T-helper 1 cell treated with Interleukin-12 subunit alpha and Interleukin-12 subunit beta and Interleukin-4 antibody, amounts not matched to agents 30 μg/mL and 1 μg/mL, for 36 hours (primary cell): Measurements from ENCODE around the gene MACROD1.

ENCODE experiments used
- H3K27ac Mint-ChIP-seq: one replicate; pipeline ENCODE4 v1.8.0; 2021; ENCODE audit warnings: mild to moderate bottlenecking, mixed read lengths
- H3K27me3 Mint-ChIP-seq: one replicate; pipeline ENCODE4 v1.8.0; 2021; ENCODE audit warnings: low read depth, mixed read lengths
- H3K36me3 Mint-ChIP-seq: one replicate; pipeline ENCODE4 v1.8.0; 2021; ENCODE audit warnings: low read depth, mixed read lengths
- H3K4me1 Mint-ChIP-seq: one replicate; pipeline ENCODE4 v1.8.0; 2021; ENCODE audit warnings: low read depth, mixed read lengths
- H3K4me3 Mint-ChIP-seq: one replicate; pipeline ENCODE4 v1.8.0; 2021; ENCODE audit warnings: mild to moderate bottlenecking, moderate library complexity, mixed read lengths
- H3K9me3 Mint-ChIP-seq: one replicate; pipeline ENCODE4 v1.8.0; 2021; ENCODE audit warnings: mixed read lengths

MACROD1 gene

DNA sequence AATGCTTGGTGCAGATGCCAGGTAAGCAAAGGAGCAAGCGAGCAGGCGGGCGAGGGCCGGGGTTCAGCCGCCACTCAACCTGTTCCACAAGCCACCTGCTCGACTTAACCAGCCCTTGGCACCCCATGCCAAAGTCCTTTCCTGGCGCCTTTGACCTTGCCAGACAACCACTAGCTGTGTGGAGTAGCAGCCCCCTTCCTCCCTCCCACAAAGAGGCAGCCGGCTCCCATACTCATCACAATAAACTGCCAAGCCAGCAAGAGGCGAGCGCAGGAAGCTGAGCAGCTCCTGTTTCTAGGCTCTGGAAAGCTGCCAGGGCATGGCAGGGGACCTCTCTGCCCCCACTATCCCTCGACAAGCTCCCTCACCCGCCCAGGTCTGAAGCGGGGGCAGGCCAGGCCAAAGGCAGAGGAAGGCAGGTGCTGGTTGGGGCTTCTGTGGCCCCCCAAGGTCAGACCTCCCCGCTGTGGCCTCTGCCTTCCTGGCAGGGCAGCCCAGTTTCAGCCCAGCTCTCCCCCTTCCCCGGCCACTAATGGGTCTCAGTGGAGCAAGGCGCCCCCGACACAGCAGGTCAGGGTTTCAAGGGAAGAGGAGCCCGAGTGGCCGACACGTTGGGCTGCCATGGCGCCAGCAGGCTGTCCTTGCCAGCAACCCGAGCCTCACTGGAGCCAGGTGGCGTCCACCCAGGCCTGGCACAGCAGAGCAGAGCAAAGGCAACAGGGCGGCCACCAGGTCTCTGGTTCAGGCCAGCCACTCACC, 15.3 kb downstream of the MACROD1 start:
- peaks cover 1% of the 10 kb centered on the region for H3K4me1 Mint-ChIP-seq
- no peaks in the 10 kb centered on the region for H3K9me3 Mint-ChIP-seq
- H3K27ac Mint-ChIP-seq, result no peak overlapping the region
- H3K27me3 Mint-ChIP-seq, result peaks cover 6% of the 10 kb centered on the region
- H3K36me3 Mint-ChIP-seq, result no peaks in the 10 kb centered on the region
- H3K4me3 Mint-ChIP-seq, result no peak overlapping the region

DNA sequence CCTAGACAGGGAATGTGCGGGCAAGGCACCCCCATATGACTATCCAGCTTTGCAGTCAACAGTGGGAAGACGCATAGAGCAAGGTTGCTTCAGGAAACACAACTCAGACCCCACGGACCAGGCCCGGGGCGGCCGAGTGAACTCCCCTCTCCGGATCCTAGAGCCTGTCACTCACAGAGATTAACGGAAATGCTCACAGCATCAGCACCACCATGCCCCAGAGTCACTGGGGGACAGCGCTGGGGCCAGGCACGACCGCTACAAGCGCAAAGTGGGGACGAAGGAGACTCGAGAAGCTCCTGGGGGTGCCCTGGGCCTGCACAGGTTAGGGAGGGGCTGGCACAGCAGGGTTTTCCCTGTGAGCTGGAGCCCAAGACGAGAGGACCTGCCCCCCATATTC, 15.9 kb downstream of the MACROD1 start:
- Mint-ChIP-seq H3K4me1 (peaks cover 1% of the 10 kb centered on the region), H3K4me3 (no peak overlapping the region), H3K36me3 (no peaks in the 10 kb centered on the region), H3K9me3 (no peaks in the 10 kb centered on the region), H3K27ac (no peak overlapping the region), H3K27me3 (peaks cover 6% of the 10 kb centered on the region)

DNA sequence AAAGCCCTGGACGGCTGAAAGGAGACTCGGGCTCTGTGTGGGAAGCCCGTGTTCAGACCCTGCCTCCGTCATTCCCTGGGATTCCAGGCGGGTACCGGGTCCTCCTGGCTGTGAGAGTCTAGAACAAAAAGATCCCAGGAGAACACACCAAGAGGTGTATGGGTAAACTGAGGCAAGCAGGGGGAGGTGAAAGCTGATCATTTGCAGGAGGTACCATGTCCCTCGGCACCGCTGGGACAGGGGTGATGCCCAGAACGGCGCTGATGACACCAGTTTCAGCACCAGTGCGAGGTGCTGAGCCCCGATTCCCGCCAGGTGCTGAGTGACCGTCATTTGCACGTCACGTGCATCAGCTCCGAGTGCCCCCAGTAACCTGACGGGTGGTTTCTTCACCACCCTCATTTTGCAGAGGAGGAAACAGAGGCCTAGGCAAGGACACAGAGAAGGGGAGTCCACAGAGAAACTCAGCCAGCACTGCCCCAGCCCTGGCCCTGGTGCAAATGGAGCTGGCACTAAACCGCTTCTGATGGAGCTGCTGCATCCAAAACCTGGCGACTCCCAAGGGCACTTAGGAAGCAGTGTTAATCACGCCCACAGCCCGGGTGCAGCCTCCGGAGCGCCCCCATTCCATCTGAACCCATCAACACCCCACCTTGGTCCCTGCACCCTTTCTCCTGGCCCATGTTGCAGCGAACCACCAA, 16.8 kb downstream of the MACROD1 start:
- H3K27ac Mint-ChIP-seq, result no peak overlapping the region
- H3K27me3 Mint-ChIP-seq, result peaks cover 1% of the 10 kb centered on the region
- peaks cover 3% of the 10 kb centered on the region for H3K4me1 Mint-ChIP-seq
- no peaks in the 10 kb centered on the region for H3K9me3 Mint-ChIP-seq
- H3K4me3 Mint-ChIP-seq, result no peak overlapping the region
- H3K36me3 Mint-ChIP-seq, result no peaks in the 10 kb centered on the region

DNA sequence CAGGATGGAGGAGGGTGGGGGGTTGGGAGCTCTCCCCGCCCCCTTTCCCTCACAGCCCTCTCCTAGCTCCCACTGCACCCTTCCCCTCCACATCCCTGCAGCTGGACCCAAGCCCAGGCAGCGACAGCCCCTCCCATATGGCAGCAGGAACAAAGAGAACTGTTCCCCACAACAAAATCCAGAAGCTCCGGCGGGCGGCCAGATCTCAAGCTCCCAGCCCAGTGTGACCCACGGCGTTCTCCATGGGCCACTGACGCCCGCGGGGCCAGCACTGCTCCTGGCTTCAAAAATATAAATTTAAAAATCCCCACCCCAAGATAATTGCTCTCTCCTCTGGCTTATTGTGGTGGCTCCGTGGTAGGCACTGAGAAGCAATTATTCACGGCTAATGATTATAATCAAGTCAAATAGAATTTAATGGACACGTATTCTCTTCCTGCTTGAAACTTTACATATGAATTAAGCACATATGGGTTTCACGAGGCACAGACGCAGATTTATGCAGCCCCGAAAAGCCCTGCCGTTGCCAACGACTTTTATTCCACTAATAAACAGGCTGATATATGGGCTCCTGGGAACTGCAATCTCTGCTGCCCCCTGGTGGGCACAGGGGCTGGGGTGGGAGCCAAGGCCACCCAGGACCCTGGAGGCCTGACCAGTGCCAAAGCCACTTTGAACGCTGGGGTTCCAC, 17.5 kb downstream of the MACROD1 start:
- Mint-ChIP-seq H3K4me1 (peaks cover 8% of the 10 kb centered on the region), H3K36me3 (no peaks in the 10 kb centered on the region), H3K4me3 (no peak overlapping the region), H3K27me3 (no peaks in the 10 kb centered on the region), H3K27ac (no peak overlapping the region), H3K9me3 (no peaks in the 10 kb centered on the region)

DNA sequence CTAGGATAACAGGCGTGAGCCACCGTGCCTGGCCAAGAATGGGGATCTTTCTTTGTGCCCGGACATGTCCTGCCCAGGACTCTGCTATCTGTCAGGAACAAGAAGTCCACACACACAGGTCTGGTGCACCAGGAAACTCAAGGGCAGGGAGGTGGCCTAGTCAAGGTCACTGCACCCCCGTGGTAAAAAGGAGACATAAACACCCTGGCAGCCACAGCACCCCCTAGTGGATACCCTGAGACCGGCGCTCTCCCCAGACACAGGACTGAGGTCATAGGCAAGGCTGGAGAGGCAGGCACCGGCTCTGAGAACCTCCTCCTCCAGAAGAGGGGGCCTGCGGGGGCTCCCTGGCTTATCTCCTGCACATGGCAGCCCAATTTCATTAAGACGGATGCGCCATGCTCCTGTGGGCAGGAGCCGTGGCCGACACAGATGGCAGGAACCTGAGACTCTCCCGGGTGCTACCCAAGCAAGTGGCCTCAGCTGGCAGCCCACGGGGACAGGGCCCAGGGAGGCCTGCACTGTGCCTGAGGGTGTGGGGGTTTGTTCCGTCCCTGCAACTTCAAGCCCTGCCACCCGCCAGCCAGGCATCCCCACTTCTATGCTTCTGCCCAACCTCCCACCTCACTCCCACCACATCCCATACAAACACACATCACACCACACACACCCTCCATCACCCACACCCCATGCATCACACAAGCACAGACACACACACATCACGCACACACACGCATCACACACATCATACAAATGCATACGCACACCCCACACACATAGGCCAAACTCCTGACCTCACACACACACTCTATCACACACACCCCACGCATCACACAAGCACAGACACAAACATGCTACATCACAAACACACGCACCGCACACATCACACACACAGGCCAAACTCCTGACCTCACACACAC, 19.6 kb downstream of the MACROD1 start:
- peaks cover 7% of the 10 kb centered on the region for H3K4me1 Mint-ChIP-seq
- no peaks in the 10 kb centered on the region for H3K9me3 Mint-ChIP-seq
- no peak overlapping the region for H3K27ac Mint-ChIP-seq
- no peaks in the 10 kb centered on the region for H3K27me3 Mint-ChIP-seq
- no peaks in the 10 kb centered on the region for H3K36me3 Mint-ChIP-seq
- no peak overlapping the region for H3K4me3 Mint-ChIP-seq

DNA sequence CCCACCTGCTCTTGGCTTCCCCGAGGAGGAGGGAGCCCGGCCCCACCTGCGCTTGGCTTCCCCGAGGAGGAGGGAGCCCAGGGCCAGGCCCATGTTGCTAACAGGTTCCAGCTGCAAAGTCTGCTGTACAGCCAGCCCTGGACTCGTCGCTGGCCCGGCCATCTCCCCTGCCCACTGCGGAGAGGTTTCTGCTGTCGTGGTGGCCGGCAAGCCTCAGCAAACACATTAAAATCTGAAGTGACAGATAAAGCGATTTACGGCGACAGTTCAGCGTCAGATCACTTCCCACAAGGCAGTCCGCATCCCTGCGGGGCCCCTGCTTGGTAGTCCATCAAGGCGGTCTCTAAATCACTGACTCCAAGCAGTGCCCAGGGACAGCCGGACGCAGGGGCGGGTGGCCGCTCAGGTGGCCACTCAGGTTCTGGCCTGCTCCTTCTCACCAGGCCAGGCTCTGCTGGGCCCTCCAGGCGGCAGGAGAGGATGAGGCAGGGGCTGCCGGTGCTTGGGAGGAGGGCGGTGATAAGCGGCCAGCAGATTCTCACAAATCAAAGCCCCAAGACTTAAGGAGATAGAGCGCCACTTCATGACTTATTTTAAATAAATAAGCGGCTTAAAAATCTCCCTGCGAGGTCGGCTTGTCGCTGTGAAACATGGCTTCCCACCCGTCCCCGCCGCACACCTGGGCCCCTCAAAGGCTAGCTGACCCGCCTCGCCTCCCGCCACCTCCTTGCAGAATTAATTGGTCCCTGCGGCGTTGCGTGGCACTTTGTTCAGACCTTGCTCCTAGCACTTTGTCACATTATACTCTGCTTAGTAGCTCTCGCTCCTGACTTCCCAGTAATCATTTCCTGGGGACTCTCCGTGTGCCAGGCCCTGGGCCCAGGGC, 21.1 kb downstream of the MACROD1 start:
- no peaks in the 10 kb centered on the region for H3K9me3 Mint-ChIP-seq
- no peaks in the 10 kb centered on the region for H3K36me3 Mint-ChIP-seq
- no peak overlapping the region for H3K27ac Mint-ChIP-seq
- peaks cover 7% of the 10 kb centered on the region for H3K4me1 Mint-ChIP-seq
- no peaks in the 10 kb centered on the region for H3K27me3 Mint-ChIP-seq
- H3K4me3 Mint-ChIP-seq, result no peak overlapping the region

DNA sequence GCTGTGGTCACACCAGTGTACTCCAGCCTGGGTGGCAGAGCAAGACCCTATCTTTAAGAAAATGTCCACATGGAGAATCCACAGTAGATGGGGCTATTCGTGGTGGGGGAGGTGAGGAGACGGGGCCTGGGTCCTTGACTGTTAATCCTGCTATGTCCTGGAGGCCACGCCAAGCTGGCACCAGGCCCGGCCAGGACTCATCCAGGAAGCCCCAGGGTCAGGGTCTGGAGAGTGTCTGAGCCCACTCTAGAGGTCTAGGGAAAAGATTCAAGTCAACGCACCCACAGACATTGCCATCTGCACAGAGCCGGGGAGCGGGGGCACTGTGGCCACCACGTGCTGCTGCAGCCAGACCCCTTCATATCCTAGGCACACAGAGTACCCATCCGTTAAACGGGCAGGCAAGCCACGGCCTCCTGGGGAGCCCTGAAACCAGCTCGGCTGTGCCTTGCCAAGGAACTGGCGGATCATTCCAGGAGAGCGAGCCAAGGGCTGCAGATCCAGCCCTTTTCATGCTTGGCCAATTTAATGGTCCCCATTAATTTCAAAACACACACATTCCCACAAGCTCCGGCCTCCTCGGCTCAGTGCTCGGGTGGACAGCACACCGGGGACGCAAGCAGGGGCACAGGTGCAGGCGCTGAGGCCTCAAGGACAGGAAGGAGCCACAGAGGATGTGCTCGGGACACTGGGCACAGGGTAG, 24.7 kb downstream of the MACROD1 start:
- H3K4me3 Mint-ChIP-seq, result no peak overlapping the region
- no peaks in the 10 kb centered on the region for H3K9me3 Mint-ChIP-seq
- H3K36me3 Mint-ChIP-seq, result no peaks in the 10 kb centered on the region
- peaks cover 7% of the 10 kb centered on the region for H3K4me1 Mint-ChIP-seq
- H3K27me3 Mint-ChIP-seq, result no peaks in the 10 kb centered on the region
- no peak overlapping the region for H3K27ac Mint-ChIP-seq

DNA sequence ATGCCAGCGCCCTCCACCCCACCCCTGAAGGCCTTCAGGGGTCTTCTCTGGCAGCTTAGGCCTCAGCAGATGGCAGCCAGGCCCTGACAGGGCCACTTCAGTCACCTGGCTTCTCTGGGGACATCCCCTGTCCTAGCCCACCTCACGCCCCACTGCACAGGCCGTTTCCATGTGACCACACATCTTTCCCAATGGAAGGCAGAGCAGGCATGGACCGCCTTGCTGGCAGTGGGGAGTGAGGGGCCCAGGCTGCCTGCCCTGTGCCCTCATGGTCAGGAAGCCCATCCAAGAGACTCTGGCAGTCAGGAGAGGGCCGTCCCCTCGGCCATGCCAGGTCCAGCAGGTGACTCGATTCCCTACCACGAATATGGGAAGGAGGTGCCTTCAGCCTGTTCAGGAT, 25.8 kb downstream of the MACROD1 start:
- Mint-ChIP-seq H3K9me3 (no peaks in the 10 kb centered on the region), H3K36me3 (no peaks in the 10 kb centered on the region), H3K27me3 (no peaks in the 10 kb centered on the region), H3K4me3 (no peak overlapping the region), H3K27ac (no peak overlapping the region), H3K4me1 (peaks cover 7% of the 10 kb centered on the region)

DNA sequence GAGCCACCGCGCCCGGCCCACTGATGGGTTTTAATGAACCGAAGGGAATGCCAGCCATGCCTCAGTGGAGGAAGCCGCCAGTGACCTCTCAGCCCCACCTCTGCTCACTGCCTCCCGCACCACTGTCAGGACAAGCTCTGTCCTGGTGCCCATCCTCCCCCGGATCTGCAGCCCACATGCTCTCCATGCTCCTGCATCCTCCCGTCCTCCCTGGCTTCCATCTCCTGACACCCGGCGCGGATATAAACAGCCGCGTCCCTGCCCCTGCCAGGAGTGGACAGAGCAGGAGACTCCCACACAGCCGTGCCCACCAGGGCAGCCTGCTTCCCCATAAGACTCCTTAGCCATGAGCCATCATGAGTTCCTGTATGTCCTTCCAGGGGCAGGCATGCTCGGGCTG, 26.9 kb downstream of the MACROD1 start:
- no peak overlapping the region for H3K4me3 Mint-ChIP-seq
- H3K27me3 Mint-ChIP-seq, result no peaks in the 10 kb centered on the region
- H3K36me3 Mint-ChIP-seq, result no peaks in the 10 kb centered on the region
- H3K4me1 Mint-ChIP-seq, result peaks cover 5% of the 10 kb centered on the region
- no peaks in the 10 kb centered on the region for H3K9me3 Mint-ChIP-seq
- no peak overlapping the region for H3K27ac Mint-ChIP-seq

DNA sequence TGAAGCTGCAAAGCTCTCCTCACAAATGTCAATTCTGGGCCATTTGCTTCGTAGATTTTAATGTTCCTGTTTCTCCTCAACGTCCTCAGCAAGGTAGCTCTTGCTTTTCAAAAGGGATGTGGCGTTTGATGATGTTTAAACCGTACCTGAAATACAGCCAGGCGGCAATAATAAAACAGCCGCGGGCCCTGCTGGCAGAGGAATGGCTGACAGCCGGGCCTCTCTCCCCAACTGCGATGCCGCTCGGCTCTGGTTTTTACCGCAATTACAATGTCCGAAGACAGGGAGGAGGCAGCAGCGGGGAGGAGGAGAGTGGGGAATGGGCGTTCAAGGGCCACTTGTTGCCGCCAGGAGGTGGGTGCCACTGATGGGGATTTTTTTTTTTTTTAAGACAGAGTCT, 27.5 kb downstream of the MACROD1 start:
- no peaks in the 10 kb centered on the region for H3K9me3 Mint-ChIP-seq
- no peaks in the 10 kb centered on the region for H3K36me3 Mint-ChIP-seq
- no peaks in the 10 kb centered on the region for H3K27me3 Mint-ChIP-seq
- H3K27ac Mint-ChIP-seq, result no peak overlapping the region
- H3K4me3 Mint-ChIP-seq, result no peak overlapping the region
- no peaks in the 10 kb centered on the region for H3K4me1 Mint-ChIP-seq

DNA sequence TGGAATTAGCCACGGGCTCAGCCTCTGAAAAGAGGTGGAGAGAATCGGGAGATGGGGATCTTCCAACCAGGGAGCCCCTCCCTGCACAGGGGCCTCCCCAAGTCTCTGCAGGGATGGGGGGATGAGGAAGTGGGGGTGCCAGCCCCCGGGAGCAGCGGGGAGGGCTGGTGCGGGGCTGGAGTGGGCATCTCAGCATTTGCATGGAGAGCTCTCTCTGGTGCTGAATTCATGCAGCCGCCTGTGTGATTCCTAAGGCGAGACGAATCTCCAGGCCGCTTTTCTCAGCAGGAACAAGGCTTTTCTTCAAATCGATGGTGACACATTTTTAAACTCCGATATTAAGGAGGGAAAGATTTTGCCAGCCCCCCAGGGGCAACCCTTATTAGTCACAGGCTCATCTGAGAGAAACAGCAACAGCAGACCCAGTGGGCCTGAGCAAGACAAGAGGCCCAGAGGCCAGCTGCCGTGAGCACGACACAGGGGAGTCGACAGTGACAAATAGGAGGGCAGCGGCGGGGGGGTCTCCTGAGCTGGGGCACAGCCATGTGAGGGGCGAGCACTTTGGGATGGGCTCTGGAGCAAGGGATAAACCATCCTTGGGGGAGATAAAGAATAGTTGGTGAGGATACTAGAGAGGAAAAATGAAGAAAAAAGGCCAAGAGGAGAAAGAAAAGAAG, 29.0 kb downstream of the MACROD1 start:
- Mint-ChIP-seq H3K27me3 (no peaks in the 10 kb centered on the region), H3K4me3 (no peak overlapping the region), H3K36me3 (no peaks in the 10 kb centered on the region), H3K9me3 (no peaks in the 10 kb centered on the region), H3K4me1 (no peaks in the 10 kb centered on the region), H3K27ac (no peak overlapping the region)

DNA sequence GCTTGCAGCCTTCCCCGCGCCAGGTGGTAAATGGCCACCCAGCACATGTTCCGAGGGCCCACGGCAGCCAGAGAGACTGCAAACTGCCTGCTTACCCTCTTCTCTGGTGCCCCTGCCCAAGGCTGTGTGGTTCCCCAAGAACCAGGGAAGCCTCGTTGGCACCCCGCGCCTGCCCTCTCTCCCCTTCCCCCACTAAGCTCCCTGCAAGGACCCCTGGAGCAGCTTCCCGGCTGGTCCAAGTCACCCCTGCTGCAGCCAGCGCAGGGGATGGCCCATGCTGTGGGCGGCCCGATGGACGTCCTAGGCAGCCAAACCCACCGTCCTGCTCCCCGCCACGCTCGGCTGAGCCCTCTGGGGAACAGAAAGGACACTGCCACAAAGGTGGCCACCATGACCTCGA, 30.2 kb downstream of the MACROD1 start:
- no peaks in the 10 kb centered on the region for H3K27me3 Mint-ChIP-seq
- no peaks in the 10 kb centered on the region for H3K4me1 Mint-ChIP-seq
- H3K9me3 Mint-ChIP-seq, result no peaks in the 10 kb centered on the region
- H3K36me3 Mint-ChIP-seq, result no peaks in the 10 kb centered on the region
- H3K4me3 Mint-ChIP-seq, result no peak overlapping the region
- H3K27ac Mint-ChIP-seq, result no peak overlapping the region

DNA sequence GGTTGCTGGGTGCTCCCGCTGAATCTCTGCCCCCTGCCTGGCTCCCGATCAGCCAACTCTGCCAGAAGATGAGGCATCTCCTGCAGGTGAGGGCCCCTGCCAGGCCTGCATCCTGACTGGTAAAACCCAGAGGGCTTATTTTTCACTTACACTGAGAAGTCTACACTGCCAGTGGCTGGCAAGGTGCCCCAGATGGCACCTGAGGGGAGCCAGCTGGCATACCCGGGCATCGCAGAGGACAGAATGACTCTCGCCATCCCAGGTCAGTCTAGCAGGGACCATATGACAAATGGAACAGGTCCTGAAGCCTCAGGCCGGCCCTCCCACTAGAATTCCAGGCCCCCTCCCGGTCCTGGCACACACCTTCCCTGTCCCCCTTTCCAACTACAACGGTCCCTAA, 30.9 kb downstream of the MACROD1 start:
- Mint-ChIP-seq H3K4me3 (no peak overlapping the region), H3K27me3 (no peaks in the 10 kb centered on the region), H3K9me3 (no peaks in the 10 kb centered on the region), H3K27ac (no peak overlapping the region), H3K4me1 (no peaks in the 10 kb centered on the region), H3K36me3 (no peaks in the 10 kb centered on the region)
